Choroid plexus epithelial cell (primary cell): ENCODE results near the gene LYSMD1.

Experiments used
- DNase-seq: peaks from one replicate; pipeline ENCODE4 v3.0.0-alpha.2; 2010; ENCODE audit warnings: low read depth
- H3K4me3 ChIP-seq: 2 replicates; pipeline ENCODE4 v1.5.1; 2011; ENCODE audit warnings: low read depth, mild to moderate bottlenecking, control low read depth, low read length, moderate library complexity
- TF ChIP-seq, protein P1 (sequence below): conservative IDR thresholded peaks from 2 replicates; pipeline ENCODE4 v1.5.1; 2011; ENCODE audit warnings: low read depth, mild to moderate bottlenecking, control low read depth, inconsistent platforms, low read length, moderate library complexity

The LYSMD1 gene

DNA sequence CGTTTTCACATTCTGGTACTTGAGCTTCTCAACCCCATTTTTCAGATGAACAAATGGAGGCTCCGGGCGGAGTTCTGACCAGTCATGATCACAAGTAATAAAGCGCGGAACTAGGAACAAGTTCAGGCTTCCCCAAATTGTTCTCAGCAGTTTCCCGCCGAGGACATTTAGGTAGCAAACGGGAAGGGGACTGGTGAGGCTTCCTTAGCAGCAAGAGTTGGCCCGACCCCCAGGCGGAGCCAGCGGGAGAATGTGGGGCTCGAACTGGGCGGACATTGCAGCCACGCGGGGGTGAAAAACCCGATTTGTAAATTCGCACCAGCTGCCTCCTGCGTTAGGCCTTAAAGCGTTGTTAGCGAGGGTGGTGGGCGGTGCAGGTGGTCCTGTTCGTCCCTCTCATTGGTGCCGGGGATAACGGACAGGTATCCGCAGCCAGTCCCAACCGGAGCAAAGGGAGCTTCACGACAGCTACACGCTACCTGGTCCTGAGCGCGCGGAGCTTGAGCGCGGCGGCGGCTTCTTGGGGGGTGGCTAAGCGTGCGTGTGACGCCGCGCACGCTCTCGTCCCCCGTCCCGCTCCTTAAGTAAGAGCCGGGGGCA is 34.6 kb downstream of the LYSMD1 start:
- TF ChIP-seq, protein P1, sequence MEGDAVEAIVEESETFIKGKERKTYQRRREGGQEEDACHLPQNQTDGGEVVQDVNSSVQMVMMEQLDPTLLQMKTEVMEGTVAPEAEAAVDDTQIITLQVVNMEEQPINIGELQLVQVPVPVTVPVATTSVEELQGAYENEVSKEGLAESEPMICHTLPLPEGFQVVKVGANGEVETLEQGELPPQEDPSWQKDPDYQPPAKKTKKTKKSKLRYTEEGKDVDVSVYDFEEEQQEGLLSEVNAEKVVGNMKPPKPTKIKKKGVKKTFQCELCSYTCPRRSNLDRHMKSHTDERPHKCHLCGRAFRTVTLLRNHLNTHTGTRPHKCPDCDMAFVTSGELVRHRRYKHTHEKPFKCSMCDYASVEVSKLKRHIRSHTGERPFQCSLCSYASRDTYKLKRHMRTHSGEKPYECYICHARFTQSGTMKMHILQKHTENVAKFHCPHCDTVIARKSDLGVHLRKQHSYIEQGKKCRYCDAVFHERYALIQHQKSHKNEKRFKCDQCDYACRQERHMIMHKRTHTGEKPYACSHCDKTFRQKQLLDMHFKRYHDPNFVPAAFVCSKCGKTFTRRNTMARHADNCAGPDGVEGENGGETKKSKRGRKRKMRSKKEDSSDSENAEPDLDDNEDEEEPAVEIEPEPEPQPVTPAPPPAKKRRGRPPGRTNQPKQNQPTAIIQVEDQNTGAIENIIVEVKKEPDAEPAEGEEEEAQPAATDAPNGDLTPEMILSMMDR: peak; percentile 18
- peak; percentile 96 for DNase-seq
- peak overlapping the region; percentile 56 for H3K4me3 ChIP-seq

DNA sequence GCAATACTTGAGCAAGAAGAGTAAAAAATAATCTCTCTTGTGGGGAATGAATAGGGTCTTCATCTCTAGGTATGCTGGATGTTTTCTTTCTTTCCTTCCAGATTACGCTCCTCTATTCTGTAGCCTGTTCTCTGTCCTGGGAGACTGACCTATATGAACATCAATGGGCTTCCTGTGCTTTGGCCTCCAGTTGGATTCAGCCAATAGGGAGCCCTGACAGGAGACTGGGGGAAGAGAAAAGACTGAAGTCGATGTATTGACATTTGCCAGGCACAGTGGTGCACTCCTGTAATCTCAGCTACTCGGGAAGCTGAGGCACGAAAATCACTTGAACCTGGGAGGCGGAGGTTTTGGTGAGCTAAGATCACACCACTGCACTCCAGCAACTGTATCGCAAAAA is 36.9 kb downstream of the LYSMD1 start:
- TF ChIP-seq, protein P1: no peak
- DNase-seq: no peak

DNA sequence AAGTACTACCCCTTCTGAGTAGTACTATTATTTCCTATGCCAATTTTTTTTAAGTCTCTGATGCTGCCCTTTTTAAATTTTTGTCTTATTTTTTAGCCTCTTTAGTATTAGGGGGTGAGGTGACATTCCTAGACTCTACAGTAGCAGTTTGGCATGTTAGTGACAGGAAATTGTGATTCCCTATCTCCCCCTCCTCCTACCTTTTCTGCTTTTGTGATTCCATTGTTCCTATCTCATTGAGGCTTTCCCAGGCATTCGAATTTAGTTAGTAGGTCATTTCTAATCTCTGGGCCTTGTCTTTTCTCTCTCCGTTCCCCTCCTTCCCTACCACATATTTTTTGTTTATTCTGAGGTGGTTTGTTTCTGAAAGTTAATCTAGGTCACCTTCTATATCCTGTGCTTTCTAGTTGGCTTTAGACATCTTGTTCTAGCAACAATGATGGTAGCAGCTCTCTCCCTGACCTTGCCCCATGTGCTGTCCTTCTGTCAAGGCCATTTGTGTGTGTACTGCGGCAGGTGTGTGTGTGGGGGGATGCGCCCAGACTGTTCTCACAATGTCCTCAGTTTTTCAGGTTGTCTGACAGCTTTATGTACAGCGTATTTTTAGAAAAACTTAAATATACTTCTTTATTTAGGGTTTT is 40.8 kb downstream of the LYSMD1 start:
- H3K4me3 ChIP-seq: no peak overlapping the region
- DNase-seq: no peak
- TF ChIP-seq, protein P1: no peak

More for the DNA sequence above, 36.9 kb downstream of the LYSMD1 start:
- no peak overlapping the region for H3K4me3 ChIP-seq

DNA sequence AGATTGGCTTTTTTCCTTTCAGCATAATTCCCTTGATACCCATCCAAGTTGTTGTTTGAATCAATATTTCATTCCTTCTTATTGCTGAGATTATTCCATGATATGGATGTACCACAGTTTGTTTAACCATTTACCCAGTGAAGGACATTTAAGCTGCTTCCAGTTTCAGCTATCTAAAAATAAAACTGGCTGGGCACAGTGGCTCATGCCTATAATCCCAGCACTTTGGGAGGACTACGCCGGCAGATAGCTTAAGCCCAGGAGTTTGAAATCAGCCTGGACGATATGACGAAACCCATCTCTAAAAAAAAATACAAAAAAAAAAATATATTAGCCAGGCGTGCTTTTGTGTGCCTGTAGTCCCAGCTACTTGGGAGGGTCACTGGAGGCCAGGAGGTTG is 51.8 kb downstream of the LYSMD1 start:
- no peak overlapping the region for H3K4me3 ChIP-seq
- TF ChIP-seq, protein P1: no peak
- no peak for DNase-seq
